ENCODE measurements around the gene MAP3K7. TPM values are rescaled to one million over a fixed set of nuclear protein-coding genes. Genes with fewer than 3 reads are reported as not detected.

Gene MAP3K7
- total RNA-seq, 2 experiments from 2014 or later = 9.0 to 9.3 TPM

DNA sequence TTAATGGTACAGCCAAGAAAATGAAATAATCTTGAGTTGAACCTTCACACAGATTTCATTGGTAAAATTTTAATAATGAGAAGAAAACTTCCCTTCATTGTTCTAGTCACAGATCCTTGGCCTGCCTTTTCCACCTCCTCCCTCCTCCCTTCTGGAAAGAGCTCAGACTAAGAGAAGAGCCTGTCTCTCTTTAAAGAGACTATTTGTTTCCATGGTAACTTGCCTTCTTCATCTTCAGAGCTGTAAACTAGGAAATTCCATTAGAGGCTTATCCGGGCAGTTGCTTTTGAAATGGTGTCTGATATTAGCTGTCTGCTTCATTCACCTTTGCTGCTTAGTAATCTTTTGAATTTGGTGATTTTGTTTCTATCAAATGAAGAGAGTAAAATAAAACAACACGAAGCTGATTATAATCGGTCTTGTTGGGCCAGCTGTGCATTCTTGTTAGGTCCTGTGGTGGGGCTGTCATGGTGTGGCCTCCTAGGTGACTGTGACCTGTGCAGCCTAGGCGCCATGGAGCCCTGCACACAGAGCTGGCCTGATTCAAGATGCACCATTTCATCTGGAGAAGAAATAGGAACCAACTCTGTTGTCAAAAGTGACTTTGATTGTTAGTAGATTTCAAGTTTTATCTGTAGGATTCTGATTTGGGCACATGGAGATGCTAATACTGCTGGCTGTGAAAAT is 96.7 kb downstream of the MAP3K7 start:
- H3K9me3 ChIP-seq (ENCODE audit: control insufficient read depth in 1 of 2, insufficient read depth in 1 of 2, low read length in 2 of 2) = no peaks in the 10 kb centered on the region
- ChIA-PET CTCF (interaction anchor here (1.1 kb wide), 1 partner anchor 11 kb away, joined by 3 read pairs; no protein-coding TSS in a partner anchor), POLR2A (interaction anchor here (0.6 kb wide), 1 partner anchor 545 kb away, joined by 3 read pairs; no protein-coding TSS in a partner anchor)
- Mint-ChIP-seq H3K4me3 (no peak overlapping the region), H3K36me3 (ENCODE audit: low read depth) (no peaks in the 10 kb centered on the region), H3K27me3 (peaks cover 23% of the 10 kb centered on the region), H3K9me3 (peaks cover 4% of the 10 kb centered on the region), H3K27ac (no peak overlapping the region), H3K4me1 (ENCODE audit: low read depth) (no peaks in the 10 kb centered on the region)
- DNase-seq = no peak
- H3K27me3 ChIP-seq (ENCODE audit: control insufficient read depth in 1 of 2, insufficient read depth in 2 of 2, low read length in 2 of 2) = no peaks in the 10 kb centered on the region
- H3K27ac ChIP-seq (ENCODE audit: low read depth in 1 of 2, low read length in 2 of 2) = no peak overlapping the region
- no peaks in the 10 kb centered on the region for H3K4me1 ChIP-seq (ENCODE audit: insufficient read depth, low read length)
- H3K36me3 ChIP-seq (ENCODE audit: insufficient read depth, low read length) = no peaks in the 10 kb centered on the region
- no peak for ATAC-seq (ENCODE audit: poor library complexity)
- no peak overlapping the region for H3K4me3 ChIP-seq (ENCODE audit: low read length)
- TF ChIP-seq, protein P1, sequence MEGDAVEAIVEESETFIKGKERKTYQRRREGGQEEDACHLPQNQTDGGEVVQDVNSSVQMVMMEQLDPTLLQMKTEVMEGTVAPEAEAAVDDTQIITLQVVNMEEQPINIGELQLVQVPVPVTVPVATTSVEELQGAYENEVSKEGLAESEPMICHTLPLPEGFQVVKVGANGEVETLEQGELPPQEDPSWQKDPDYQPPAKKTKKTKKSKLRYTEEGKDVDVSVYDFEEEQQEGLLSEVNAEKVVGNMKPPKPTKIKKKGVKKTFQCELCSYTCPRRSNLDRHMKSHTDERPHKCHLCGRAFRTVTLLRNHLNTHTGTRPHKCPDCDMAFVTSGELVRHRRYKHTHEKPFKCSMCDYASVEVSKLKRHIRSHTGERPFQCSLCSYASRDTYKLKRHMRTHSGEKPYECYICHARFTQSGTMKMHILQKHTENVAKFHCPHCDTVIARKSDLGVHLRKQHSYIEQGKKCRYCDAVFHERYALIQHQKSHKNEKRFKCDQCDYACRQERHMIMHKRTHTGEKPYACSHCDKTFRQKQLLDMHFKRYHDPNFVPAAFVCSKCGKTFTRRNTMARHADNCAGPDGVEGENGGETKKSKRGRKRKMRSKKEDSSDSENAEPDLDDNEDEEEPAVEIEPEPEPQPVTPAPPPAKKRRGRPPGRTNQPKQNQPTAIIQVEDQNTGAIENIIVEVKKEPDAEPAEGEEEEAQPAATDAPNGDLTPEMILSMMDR (IDR thresholded peaks at IDR 0.05) = no peak
- intact Hi-C loops (cut with DNase I, micrococcal nuclease) = no loop called here

DNA sequence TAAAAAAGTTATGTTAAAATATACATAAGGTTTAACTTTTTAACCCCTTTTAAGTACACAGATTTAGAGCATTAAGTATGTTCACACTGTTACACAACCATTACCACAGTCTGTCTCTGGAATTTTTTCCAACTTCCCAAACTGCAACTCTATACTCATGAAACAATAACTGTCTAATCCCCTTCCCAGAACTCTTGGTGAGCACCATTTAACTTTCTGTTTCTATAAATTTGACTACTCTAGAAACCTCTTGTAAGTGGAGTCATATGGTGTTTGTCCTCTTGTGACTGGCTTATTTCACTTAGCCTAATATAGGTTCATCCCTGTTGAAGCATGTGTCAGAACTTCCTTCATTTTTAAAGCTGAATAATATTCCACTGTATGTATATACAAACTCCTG is 98.1 kb downstream of the MAP3K7 start:
- ChIA-PET CTCF (interaction anchor here (0.6 kb wide), 1 partner anchor 520 kb away, joined by 3 read pairs; no protein-coding TSS in a partner anchor), POLR2A (no interaction called here)
- Mint-ChIP-seq H3K27ac (no peak overlapping the region), H3K4me1 (ENCODE audit: low read depth) (no peaks in the 10 kb centered on the region), H3K9me3 (peaks cover 4% of the 10 kb centered on the region), H3K4me3 (no peak overlapping the region), H3K27me3 (peaks cover 13% of the 10 kb centered on the region), H3K36me3 (ENCODE audit: low read depth) (no peaks in the 10 kb centered on the region)
- Histone ChIP-seq H3K9me3 (ENCODE audit: control insufficient read depth in 1 of 2, insufficient read depth in 1 of 2, low read length in 2 of 2) (no peaks in the 10 kb centered on the region), H3K27ac (ENCODE audit: low read depth in 1 of 2, low read length in 2 of 2) (no peak overlapping the region), H3K4me1 (ENCODE audit: insufficient read depth, low read length) (no peaks in the 10 kb centered on the region), H3K4me3 (ENCODE audit: low read length) (no peak overlapping the region), H3K36me3 (ENCODE audit: insufficient read depth, low read length) (no peaks in the 10 kb centered on the region), H3K27me3 (ENCODE audit: control insufficient read depth in 1 of 2, insufficient read depth in 2 of 2, low read length in 2 of 2) (no peaks in the 10 kb centered on the region)
- no peak for ATAC-seq (ENCODE audit: poor library complexity)
- DNase-seq = no peak
- TF ChIP-seq, protein P1 (IDR thresholded peaks at IDR 0.05) = no peak
- intact Hi-C loops (cut with DNase I, micrococcal nuclease) = no loop called here

DNA sequence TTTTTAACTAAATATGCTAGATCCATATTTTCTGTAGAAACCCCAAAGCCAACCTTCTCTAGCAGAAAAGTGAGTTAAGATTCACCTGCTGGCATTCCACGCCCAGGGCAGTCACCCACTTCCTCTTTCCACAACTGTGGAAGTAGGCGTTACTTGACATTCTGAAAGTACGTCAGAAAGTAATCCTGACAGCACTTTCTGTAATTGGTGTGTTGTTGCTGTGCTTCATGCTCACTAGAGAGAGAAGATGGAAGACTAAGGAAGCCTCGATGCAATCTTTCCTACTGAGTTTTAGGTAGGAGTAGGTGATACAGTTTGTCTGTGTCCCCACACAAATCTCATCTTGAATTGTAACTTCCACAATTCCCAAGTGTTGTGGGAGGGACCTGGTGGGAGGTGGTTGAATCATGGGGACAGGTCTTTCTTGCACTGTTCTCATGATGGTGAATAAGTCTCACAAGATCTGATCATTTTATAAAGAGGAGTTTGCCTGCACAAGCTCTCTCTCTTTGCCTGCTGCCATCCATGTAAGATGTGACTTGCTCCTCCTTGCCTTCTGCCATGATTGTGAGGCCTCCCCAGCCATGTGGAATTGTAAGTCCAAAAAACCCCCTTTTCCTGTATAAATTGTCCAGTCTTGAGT is 101.1 kb downstream of the MAP3K7 start:
- H3K4me1 ChIP-seq (ENCODE audit: insufficient read depth, low read length) = no peaks in the 10 kb centered on the region
- intact Hi-C loops (cut with DNase I, micrococcal nuclease) = no loop called here
- H3K4me3 Mint-ChIP-seq = no peak overlapping the region
- H3K36me3 ChIP-seq (ENCODE audit: insufficient read depth, low read length) = no peaks in the 10 kb centered on the region
- ChIA-PET POLR2A (no interaction called here), CTCF (interaction anchor here (0.9 kb wide), 1 partner anchor 33 kb away, joined by 3 read pairs; no protein-coding TSS in a partner anchor)
- ATAC-seq (ENCODE audit: poor library complexity) (no peak), DNase-seq (no peak)
- H3K27me3 ChIP-seq (ENCODE audit: control insufficient read depth in 1 of 2, insufficient read depth in 2 of 2, low read length in 2 of 2) = no peaks in the 10 kb centered on the region
- H3K4me1 Mint-ChIP-seq (ENCODE audit: low read depth) = no peaks in the 10 kb centered on the region
- no peaks in the 10 kb centered on the region for H3K36me3 Mint-ChIP-seq (ENCODE audit: low read depth)
- H3K27me3 Mint-ChIP-seq = peaks cover 4% of the 10 kb centered on the region
- peaks cover 4% of the 10 kb centered on the region for H3K9me3 Mint-ChIP-seq
- H3K9me3 ChIP-seq (ENCODE audit: control insufficient read depth in 1 of 2, insufficient read depth in 1 of 2, low read length in 2 of 2) = no peaks in the 10 kb centered on the region
- H3K27ac Mint-ChIP-seq = no peak overlapping the region
- TF ChIP-seq, protein P1 (IDR thresholded peaks at IDR 0.05) = no peak
- no peak overlapping the region for H3K4me3 ChIP-seq (ENCODE audit: low read length)
- no peak overlapping the region for H3K27ac ChIP-seq (ENCODE audit: low read depth in 1 of 2, low read length in 2 of 2)

All from CD4-positive, alpha-beta T cell (primary cell).